CD4-positive, alpha-beta T cell treated with Interleukin-17A for 4 hours (primary cell): ENCODE measurements around the gene OR51V1.
"Not testable (repeated sequence)": the region's sequence is repeated elsewhere in the genome, so short reads cannot be mapped to it uniquely, and the experiment has no call there.

Source experiments
- DNase-seq: peaks from one replicate; pipeline ENCODE4 v3.0.0-alpha.2; 2020; ENCODE audit warnings: mixed read lengths

OR51V1 gene

DNA sequence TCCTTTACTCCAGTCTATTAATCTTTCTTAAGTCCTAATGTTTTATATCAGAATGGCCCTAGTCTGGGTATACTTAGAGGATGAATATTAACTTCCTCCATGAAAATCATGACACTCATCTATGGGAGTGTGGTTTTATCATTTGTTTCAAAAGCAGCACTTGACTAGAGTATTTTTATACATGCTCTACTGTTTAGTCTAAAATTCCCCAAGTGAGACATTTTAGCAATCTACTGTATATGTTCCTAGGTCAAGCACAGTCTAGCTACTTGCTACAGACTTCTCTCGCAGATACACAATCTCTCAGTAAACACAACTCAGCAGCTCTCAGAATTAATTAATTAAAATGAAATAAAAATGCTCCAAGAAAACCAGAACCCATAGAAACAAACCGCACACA, 29.3 kb upstream of the OR51V1 start:
- DNase-seq = no peak

DNA sequence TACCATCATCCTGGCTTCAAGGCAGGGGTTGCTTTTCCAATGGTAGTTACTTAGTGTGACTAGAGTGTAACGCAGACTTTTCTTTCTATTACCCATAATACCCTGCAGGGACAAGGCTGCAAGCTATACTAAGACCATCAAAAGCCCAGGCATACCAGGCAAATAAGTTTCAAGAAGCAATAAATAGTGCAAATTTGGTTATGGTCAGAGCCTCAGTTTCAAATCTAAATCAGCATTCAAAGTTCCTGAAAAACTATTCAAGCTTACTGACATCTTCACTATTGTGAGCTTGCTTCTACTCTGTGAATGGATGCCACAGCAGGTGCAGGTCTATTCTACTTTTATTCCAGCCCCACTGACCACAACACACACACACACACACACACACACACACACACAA, 28.9 kb upstream of the OR51V1 start:
- no peak for DNase-seq

DNA sequence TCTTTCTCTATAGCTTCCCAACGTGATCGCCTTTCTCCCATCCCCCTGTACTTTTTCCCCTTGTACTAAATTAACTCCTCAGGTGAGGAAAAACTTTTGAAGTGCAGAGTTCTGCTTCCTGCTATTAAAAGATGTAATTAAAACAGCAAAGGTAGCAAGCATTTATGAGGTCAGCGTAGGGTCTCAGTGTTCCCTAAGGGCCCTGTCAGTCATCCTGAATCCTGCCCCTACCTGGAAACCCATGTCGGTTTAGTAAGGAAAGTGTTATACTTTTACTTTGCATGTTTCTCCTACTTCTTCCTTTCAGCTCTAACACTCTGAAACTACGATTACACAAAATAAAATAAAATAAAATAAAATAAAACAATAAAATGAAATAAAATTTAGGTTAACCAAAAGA, 27.6 kb upstream of the OR51V1 start:
- DNase-seq = no peak

DNA sequence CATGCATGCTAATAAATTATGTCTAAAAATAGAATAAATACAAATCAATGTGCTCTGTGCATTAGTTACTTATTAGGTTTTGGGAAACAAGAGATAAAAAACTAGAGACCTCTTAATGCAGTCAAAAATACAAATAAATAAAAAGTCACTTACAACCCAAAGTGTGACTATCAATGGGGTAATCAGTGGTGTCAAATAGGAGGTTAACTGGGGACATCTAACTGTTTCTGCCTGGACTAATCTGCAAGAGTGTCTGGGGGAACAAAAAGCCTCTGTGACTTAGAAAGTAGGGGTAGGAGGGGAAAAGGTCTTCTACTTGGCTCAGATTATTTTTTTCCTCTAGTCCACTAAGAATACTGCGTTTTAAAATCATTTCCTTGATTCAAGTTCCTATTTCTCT, 27.2 kb upstream of the OR51V1 start:
- no peak for DNase-seq

DNA sequence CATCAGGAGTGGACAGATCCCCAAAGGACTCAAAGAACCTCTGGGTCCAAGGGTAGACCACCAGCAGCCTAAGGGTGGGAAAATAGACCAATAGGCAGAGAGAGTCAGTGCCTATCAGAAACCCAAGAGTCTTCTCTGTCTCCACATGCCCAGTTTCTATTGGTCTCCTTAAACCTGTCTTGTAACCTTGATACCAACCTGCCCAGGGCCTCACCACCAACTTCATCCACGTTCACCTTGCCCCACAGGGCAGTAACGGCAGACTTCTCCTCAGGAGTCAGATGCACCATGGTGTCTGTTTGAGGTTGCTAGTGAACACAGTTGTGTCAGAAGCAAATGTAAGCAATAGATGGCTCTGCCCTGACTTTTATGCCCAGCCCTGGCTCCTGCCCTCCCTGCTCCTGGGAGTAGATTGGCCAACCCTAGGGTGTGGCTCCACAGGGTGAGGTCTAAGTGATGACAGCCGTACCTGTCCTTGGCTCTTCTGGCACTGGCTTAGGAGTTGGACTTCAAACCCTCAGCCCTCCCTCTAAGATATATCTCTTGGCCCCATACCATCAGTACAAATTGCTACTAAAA, 26.3 kb upstream of the OR51V1 start, which contains the start of gene HBB:
Gene HBB (minus strand): TSS at position 340 of the 579 bp plus-strand sequence. CDS start 50 bp downstream, at position 290.
- DNase-seq = no peak

DNA sequence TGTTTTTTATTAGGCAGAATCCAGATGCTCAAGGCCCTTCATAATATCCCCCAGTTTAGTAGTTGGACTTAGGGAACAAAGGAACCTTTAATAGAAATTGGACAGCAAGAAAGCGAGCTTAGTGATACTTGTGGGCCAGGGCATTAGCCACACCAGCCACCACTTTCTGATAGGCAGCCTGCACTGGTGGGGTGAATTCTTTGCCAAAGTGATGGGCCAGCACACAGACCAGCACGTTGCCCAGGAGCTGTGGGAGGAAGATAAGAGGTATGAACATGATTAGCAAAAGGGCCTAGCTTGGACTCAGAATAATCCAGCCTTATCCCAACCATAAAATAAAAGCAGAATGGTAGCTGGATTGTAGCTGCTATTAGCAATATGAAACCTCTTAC, 25.0 kb upstream of the OR51V1 start:
- no peak for DNase-seq

DNA sequence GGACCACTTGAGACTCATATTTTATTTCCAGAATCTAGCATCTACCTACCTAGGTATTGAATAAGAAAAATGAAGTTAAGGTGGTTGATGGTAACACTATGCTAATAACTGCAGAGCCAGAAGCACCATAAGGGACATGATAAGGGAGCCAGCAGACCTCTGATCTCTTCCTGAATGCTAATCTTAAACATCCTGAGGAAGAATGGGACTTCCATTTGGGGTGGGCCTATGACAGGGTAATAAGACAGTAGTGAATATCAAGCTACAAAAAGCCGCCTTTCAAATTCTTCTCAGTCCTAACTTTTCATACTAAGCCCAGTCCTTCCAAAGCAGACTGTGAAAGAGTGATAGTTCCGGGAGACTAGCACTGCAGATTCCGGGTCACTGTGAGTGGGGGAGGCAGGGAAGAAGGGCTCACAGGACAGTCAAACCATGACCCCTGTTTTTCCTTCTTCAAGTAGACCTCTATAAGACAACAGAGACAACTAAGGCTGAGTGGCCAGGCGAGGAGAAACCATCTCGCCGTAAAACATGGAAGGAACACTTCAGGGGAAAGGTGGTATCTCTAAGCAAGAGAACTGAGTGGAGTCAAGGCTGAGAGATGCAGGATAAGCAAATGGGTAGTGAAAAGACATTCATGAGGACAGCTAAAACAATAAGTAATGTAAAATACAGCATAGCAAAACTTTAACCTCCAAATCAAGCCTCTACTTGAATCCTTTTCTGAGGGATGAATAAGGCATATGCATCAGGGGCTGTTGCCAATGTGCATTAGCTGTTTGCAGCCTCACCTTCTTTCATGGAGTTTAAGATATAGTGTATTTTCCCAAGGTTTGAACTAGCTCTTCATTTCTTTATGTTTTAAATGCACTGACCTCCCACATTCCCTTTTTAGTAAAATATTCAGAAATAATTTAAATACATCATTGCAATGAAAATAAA, 24.3 kb upstream of the OR51V1 start:
- DNase-seq = no peak

DNA sequence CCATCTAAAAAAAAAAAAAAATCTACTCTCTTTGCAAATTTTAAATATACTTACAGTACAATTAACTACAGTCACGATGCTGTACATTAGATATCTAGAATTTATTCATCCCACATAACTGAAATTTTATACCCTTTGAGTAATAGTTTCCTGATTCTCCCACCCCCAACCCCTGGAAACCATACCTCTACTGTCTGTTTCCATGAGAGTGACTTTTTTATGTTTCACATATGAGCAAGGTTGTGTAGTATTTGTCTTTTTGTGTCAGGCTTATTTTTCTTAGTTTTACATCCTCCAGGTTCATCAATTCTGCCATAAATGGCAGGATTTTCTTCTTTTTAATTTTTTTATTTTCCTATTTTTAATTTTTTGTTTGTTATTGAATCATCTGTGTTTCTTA, 23.2 kb upstream of the OR51V1 start:
- DNase-seq = no peak

DNA sequence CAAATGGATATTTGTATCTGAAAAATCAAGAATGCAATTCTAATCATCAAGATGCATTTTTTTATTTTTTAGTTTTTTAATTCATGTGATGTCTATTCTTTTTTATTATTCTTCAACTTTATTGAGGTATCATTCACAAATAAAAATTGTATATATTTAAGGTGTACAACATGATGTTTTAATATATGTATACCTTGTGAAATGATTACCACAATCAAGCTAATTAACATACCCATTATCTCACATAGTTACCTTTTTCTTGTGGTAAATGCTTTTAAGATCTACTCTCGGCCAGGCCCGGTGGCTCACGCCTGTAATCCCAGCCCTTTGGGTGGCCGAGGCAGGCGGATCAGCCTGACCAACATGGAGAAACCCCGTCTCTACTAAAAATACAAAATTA, 22.7 kb upstream of the OR51V1 start:
- DNase-seq = no peak

DNA sequence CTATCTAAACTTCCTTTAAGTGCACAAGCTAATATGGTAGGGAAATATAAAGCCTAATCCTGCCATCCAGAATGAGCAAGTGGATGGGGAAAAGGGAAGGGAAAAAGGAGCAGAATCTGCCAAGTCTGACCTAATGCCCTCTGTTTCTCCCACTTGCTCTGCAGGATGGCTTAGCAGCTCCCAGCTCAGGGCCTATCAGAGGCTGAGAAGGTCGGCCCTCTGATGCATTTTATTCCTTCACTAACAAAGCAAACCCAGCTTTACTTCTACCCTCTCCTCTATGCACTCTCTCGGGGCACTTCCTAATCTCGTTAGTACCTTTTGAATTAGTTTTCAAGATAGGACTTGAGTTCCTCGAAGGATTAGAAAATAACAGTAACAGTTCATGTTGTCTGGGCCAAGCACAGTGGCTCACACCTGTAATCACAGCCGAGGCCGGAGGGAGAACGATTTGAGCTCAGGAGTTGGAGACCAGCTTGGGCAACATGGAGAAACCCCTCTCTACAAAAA, 9.9 kb upstream of the OR51V1 start:
- no peak for DNase-seq

DNA sequence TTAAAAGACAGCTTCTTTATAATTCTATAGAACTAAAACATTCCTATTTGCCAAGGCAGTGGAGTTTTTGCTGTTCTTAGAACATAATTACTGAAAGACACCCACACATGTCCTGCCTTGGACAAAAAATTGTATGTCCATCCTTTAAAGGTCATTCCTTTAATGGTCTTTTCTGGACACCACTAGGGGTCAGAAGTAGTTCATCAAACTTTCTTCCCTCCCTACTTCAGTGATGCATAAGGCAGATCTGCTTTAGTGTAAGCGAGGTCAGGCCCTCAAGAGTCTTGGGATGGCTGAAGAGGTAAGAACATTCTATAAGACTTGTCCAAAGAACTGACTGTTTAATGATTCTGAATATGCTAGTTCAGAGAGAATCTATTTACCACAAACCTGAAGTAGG, 4.3 kb upstream of the OR51V1 start:
- no peak for DNase-seq

DNA sequence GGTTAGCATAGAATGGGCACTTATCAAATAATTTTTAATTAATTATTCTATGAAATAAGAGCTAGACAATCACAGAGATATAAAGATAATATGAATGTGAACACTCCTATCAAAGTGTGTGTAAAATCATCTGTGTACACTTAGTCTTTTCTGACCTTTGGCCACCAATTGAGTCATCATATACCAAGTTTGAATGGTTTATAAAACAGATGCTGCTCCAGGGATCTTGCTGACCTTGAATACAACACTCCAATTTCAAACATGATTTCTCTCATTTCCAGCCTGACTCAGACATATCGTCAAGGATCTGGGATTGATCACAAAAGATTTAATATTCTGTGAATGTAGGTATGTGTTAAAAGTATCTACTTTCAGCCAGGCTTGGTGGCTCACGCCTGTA, 2.9 kb upstream of the OR51V1 start:
- DNase-seq = no peak

DNA sequence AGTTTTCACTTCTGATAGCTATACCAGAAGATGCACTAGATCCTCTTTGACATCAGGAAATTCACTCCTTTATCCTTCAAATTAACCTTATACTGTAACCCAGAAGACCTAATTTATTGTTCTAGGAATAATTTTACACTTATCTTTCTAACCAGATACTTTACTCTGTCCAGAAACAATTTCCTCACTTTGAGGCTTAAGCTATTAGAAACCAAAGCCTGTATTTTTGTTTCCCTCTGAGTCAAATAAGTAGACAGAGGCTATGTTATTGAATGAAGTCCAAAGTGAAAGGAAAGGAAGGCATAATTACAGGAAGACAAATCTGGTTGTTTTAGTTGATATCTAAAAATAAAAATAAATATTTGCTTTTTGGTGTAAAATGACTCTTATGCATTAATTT, 2.2 kb downstream of the OR51V1 start:
- no peak for DNase-seq

DNA sequence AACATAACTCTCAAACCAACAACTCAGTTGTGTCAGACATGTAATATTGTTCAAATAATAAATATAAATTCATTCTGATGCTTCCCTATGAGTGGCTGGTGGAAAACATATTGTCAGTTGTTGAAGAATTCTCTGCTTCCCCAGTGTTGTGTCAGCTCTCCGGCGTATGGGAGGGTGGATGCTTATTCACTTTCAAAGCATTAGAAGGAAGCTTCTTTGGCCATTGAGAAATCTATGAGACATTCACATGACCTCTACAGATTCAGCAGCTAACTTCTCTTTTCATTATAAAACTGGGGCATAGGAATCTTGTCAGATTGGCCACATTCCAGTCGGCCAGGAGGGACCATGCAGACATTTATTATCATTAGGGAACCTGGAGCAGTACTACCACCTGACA, 2.9 kb downstream of the OR51V1 start:
- no peak for DNase-seq

DNA sequence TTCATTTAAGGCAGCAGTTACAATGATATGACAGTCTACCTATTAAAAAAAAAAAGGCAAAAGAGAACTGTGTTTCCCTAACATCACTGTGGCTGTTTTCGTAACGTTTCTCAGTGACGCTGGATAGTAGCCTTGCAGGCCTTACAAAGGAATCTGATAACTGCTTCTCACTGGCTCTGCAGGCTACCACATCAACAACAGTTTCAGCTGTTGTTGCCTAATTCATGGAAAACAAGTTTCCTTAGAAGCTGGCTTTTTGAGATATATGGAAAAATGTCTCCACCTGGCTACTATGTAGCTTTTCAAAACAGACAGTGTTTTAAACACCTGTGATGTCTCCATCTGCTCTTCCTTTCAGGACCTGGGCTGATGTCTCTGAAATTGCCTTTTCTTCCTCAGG, 3.8 kb downstream of the OR51V1 start:
- DNase-seq = no peak

DNA sequence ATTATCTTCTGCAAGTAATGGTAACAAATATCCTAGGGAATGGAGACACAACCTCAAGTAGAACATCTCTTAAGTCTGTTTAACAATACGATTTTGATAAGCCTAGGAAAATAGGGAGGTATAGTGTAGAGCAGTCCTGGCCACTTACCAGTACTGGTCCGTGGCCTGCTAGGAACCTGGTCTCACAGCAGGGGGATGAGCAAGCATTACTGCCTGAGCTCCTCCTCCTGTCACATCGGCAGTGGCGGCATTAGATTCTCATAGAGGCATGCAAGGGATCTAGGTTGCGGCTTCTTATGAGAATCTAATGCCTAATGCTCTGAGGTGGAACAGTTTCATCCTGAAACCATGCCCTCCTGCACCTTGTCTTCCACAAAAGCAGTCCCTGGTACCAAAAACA, 4.4 kb downstream of the OR51V1 start:
- DNase-seq = no peak

DNA sequence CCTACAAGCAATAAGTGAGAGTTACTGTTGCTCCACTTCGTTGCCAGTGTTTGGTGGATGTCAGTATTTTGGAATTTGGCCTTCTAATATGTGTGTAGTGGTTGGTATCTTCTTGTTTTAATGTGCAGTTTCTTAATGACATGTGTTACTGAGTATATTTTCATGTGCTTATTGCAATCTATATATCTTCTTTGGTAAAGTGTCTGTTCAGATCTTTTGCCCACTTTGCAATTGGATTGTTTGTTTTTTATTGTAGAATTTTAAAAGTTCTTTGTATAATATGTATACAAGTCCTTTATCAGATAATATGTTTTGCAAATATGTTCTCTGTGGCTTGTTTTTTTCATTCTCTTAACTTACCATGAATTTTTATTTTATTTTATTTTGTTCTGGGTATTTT, 7.7 kb downstream of the OR51V1 start:
- DNase-seq = no peak

DNA sequence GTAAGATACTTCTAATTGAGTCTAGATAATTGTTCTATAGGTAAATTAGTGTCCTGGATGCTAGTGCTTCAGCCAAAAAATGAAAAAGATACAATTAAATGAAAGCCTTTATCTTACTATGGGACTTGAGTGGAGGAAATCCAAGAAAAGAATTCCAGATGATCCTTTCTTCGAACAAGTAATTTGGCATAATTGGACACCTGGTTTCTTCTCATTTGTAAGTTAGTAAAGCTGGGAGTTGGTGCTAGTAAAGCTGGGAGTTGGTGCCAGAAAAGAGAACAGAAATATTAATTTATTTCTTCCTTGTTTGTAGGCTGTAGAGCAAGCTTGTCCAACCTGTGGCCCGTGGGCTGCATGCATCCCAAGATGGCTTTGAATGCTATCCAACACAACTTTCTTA, 12.3 kb downstream of the OR51V1 start:
- no peak for DNase-seq

DNA sequence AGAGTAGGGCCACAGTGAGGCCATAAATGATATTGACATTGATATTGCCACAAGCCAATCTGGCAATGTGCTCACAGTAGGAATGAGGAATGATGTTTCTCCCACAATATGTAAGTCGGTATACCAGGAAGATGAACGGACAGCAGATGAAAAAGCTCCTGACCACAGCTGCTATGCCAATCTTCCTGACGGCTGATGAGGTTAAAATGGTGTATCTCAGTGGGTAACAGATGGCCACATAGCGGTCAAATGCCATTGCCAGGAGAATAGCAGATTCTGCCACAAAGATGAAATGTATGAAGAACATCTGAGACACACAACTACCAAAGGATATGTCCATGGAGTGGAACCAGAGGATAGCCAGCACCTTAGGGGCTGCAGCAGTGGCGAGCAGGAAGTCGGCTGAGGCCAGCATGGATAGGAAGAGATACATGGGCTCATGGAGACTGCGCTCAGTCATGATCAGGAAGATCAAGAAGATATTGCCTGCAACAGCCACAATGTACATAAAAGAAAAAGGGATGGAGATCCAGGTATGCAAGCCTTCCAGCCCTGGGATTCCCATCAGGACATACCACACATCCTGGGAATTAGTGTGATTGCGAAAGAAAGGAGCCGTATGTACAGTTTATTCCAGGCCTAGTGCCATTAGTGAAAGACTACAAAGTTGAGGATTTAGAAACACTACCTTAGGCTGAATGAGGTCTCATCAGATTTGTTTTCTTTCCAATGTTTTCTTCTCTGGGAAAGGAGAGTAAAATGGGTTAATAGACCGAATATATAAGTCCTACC, 22.2 kb downstream of the OR51V1 start:
- no peak for DNase-seq

DNA sequence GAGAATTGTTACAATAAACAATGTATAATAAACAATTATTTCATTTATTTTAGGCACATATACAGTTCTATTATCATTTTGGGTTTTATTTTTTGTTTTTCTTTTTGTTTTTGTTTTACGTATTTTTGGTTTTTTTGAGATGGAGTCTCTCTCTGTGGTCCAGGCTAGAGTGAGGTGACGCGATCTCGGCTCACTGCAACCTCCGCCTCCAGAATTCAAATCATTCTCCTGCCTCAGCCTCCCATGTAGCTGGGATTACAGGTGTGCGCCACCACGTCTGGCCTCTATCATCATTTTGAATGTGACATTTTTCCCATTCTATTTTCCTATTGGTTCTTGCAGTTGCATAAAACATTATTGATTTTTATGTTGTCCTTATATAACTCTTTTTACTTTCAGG, 25.5 kb downstream of the OR51V1 start:
- DNase-seq = no peak

DNA sequence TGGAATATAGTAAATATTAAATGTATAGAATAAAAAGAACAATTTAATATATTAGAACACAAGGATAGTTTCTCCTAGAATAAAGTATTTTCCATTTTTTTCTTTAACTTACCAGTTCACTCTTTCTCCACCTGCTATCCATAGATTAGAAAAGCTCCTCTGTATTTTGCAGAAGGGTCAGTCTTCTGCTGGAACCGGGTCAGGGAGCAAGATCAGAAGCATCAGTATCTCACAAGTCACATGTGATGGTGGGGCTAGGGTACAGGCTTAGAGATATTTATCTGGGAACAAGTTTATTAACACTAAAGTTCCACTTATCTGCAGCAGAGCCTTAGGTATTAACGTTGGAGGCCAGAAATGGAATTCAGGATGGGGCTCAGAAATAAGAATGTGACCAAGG, 28.6 kb downstream of the OR51V1 start:
- no peak for DNase-seq

DNA sequence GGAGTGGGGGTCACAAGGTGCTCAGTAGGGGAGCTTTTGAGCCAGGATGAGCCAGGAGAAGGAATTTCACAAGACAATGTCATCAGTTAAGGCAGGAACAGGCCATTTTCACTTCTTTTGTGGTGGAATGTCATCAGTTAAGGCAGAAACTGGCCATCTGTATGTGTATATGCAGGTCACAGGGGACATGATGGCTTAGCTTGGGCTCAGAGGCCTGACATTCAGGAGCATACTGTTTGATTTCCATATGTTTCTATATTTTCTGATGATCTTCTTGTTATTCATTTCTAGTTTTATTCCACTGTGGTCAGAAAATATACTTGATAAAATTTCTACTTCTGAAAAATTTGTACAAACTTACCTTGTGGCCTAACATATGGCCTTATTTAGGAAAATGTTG, 34.6 kb downstream of the OR51V1 start:
- DNase-seq = not testable (repeated sequence)

DNA sequence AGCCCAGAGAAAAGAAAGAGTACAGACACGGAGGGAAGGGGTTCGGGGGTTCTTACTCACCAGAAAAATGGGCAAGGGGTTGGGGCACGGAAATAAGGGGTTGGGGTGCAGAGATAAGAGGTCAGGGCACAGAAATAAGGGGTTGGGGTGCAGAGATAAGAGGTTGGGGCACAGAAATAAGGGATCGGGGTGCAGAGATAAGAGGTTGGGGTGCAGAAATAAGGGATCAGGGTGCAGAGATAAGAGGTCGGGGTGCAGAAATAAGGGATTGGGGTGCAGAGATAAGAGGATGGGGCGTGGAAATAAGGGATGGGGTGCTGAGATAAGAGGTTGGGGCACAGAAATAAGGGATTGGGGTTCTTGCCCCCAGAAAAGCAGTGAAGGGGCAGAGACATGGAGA, 35.7 kb downstream of the OR51V1 start:
- DNase-seq = not testable (repeated sequence)

DNA sequence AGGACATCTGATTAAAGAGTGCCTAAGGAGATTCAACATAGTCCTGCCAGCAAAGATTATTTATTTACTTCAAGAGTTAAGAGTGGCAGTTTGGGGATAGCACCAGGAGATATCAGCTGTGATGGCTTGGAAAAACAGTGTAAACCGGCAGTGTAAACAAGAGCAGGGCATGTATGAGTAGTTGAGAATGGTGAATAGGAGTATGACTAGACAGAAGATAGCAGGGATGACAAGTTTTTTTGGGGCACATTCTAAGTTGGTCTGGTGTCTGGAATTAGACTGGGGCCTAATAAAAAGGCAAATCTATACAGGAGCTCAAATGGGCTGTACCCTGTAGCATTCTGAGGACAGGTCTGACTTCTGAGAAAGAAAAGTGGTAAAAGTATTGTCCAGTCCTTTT, 39.4 kb downstream of the OR51V1 start:
- not testable (repeated sequence) for DNase-seq
